H9 (cell line): ENCODE results near the gene TACR2. TPM values are rescaled to one million over a fixed set of nuclear protein-coding genes. Genes with fewer than 3 reads are reported as not detected.

Experiments used
- DNase-seq: peaks from one replicate; pipeline ENCODE4 v3.0.0-alpha.2; 2017
- H2AFZ ChIP-seq: one replicate; pipeline ENCODE4 v1.6.1; 2013; ENCODE audit warnings: mild to moderate bottlenecking, low read length, control low read depth, moderate library complexity
- H2AK5ac ChIP-seq: 2 replicates; pipeline ENCODE4 v1.6.1; 2013; ENCODE audit warnings: low read length, control low read depth, mixed read lengths; ENCODE audit not compliant: insufficient read length
- H2BK120ac ChIP-seq: one replicate; pipeline ENCODE4 v1.6.1; 2013; ENCODE audit warnings: low read depth, mild to moderate bottlenecking, low read length, control low read depth, inconsistent platforms; ENCODE audit not compliant: poor library complexity, severe bottlenecking
- H2BK12ac ChIP-seq: 2 replicates; pipeline ENCODE4 v1.6.1; 2013; ENCODE audit warnings: low read length, control low read depth, mixed read lengths, low read depth; ENCODE audit not compliant: insufficient read length
- H2BK15ac ChIP-seq: 2 replicates; pipeline ENCODE4 v1.6.1; 2013; ENCODE audit warnings: low read depth, low read length, control low read depth
- H2BK20ac ChIP-seq: one replicate; pipeline ENCODE4 v1.6.1; 2013; ENCODE audit warnings: low read depth, mild to moderate bottlenecking, low read length, control low read depth, inconsistent platforms; ENCODE audit not compliant: poor library complexity, severe bottlenecking
- H2BK5ac ChIP-seq: 2 replicates; pipeline ENCODE4 v1.6.1; 2013; ENCODE audit warnings: low read length, control low read depth, mixed read lengths; ENCODE audit not compliant: insufficient read length
- H3K14ac ChIP-seq: 2 replicates; pipeline ENCODE4 v1.6.1; 2013; ENCODE audit warnings: low read length, control low read depth; ENCODE audit not compliant: insufficient read depth
- H3K18ac ChIP-seq: 2 replicates; pipeline ENCODE4 v1.6.1; 2013; ENCODE audit warnings: low read depth, mild to moderate bottlenecking, mixed read lengths, low read length, control low read depth; ENCODE audit not compliant: insufficient read length
- H3K23ac ChIP-seq: 2 replicates; pipeline ENCODE4 v1.6.1; 2013; ENCODE audit warnings: low read length, control low read depth, mixed read lengths, low read depth; ENCODE audit not compliant: insufficient read length
- H3K23me2 ChIP-seq: 2 replicates; pipeline ENCODE4 v1.6.1; 2013; ENCODE audit warnings: low read depth, mild to moderate bottlenecking, mixed read lengths, low read length, control low read depth; ENCODE audit not compliant: insufficient read length, poor library complexity, severe bottlenecking
- H3K27ac ChIP-seq: 2 replicates; pipeline ENCODE4 v1.5.1; 2013; ENCODE audit warnings: low read length, control low read depth, mixed read lengths, low read depth; ENCODE audit not compliant: insufficient read length
- H3K27me3 ChIP-seq: 2 replicates; pipeline ENCODE4 v1.6.1; 2013; ENCODE audit warnings: low read length, control low read depth, inconsistent platforms; ENCODE audit not compliant: insufficient read depth
- H3K4ac ChIP-seq: 2 replicates; pipeline ENCODE4 v1.6.1; 2013; ENCODE audit warnings: low read depth, mild to moderate bottlenecking, control low read depth, inconsistent platforms, low read length, moderate library complexity
- H3K4me1 ChIP-seq: 2 replicates; pipeline ENCODE4 v1.6.1; 2013; ENCODE audit warnings: low read length, control low read depth, inconsistent platforms; ENCODE audit not compliant: insufficient read depth
- H3K4me2 ChIP-seq: 2 replicates; pipeline ENCODE4 v1.6.1; 2013; ENCODE audit warnings: low read length, control low read depth, mixed read lengths; ENCODE audit not compliant: insufficient read length, insufficient read depth
- H3K56ac ChIP-seq: 2 replicates; pipeline ENCODE4 v1.6.1; 2013; ENCODE audit warnings: low read depth, mild to moderate bottlenecking, mixed read lengths, low read length, control low read depth; ENCODE audit not compliant: insufficient read length
- H3K79me1 ChIP-seq: 2 replicates; pipeline ENCODE4 v1.6.1; 2013; ENCODE audit warnings: low read depth, mild to moderate bottlenecking, moderate library complexity, low read length, control low read depth, inconsistent platforms; ENCODE audit not compliant: insufficient read depth, poor library complexity, severe bottlenecking
- H3K79me2 ChIP-seq: 2 replicates; pipeline ENCODE4 v1.6.1; 2013; ENCODE audit warnings: low read length, control low read depth, inconsistent platforms; ENCODE audit not compliant: insufficient read depth
- H3K9ac ChIP-seq: 2 replicates; pipeline ENCODE4 v1.6.1; 2013; ENCODE audit warnings: low read length, control low read depth, mixed read lengths; ENCODE audit not compliant: insufficient read length; ENCODE audit errors: extremely low read depth
- H3K9me3 ChIP-seq: one replicate; pipeline ENCODE4 v1.6.1; 2013; ENCODE audit warnings: low read depth, low read length, inconsistent platforms; ENCODE audit not compliant: control insufficient read depth
- H3T11ph ChIP-seq: one replicate; pipeline ENCODE4 v1.6.1; 2013; ENCODE audit warnings: mild to moderate bottlenecking, low read length, control low read depth, inconsistent platforms
- H4K20me1 ChIP-seq: one replicate; pipeline ENCODE4 v1.6.1; 2013; ENCODE audit not compliant: control insufficient read depth, insufficient read length, insufficient read depth
- H4K5ac ChIP-seq: 2 replicates; pipeline ENCODE4 v1.6.1; 2013; ENCODE audit warnings: low read depth, mild to moderate bottlenecking, mixed read lengths, low read length, control low read depth; ENCODE audit not compliant: insufficient read length
- H4K8ac ChIP-seq: replicated peaks from 2 replicates; pipeline ENCODE4 v1.6.1; 2013; ENCODE audit warnings: low read length, control low read depth, mixed read lengths, low read depth; ENCODE audit not compliant: insufficient read length
- H4K91ac ChIP-seq: 2 replicates; pipeline ENCODE4 v1.6.1; 2013; ENCODE audit warnings: low read depth, mild to moderate bottlenecking, moderate library complexity, mixed read lengths, low read length, control low read depth; ENCODE audit not compliant: insufficient read length
- H3K27ac Mint-ChIP-seq, 3 experiments: 2 replicates in 2 of 3; 3 replicates in 1 of 3; pipeline ENCODE4 v1.8.0; 2020 to 2021; ENCODE audit warnings: mixed read lengths in 3 of 3, mild to moderate bottlenecking in 1 of 3, moderate library complexity in 1 of 3
- H3K27me3 Mint-ChIP-seq: 2 replicates; pipeline ENCODE4 v1.8.0; 2021; ENCODE audit warnings: low read depth, mild to moderate bottlenecking, moderate library complexity, mixed read lengths
- H3K36me3 Mint-ChIP-seq, 3 experiments: 2 replicates in 2 of 3; 3 replicates in 1 of 3; pipeline ENCODE4 v1.8.0; 2020 to 2021; ENCODE audit warnings: low read depth in 3 of 3, mixed read lengths in 3 of 3; ENCODE audit not compliant: insufficient read depth in 1 of 3
- H3K4me1 Mint-ChIP-seq, 2 experiments: 2 replicates each; pipeline ENCODE4 v1.8.0; 2020; ENCODE audit warnings: mixed read lengths in 2 of 2
- H3K4me3 Mint-ChIP-seq, 2 experiments: 2 replicates in 1 of 2; 3 replicates in 1 of 2; pipeline ENCODE4 v1.8.0; 2020 to 2021; ENCODE audit warnings: mild to moderate bottlenecking in 2 of 2, mixed read lengths in 2 of 2, moderate library complexity in 1 of 2
- H3K9me3 Mint-ChIP-seq, 2 experiments: 2 replicates in 1 of 2; 3 replicates in 1 of 2; pipeline ENCODE4 v1.8.0; 2020; ENCODE audit warnings: mild to moderate bottlenecking in 2 of 2, mixed read lengths in 2 of 2, moderate library complexity in 1 of 2
- CTCF ChIP-seq: fragments of 200-600 bp; sonication (generic); conservative IDR thresholded peaks from 3 replicates; pipeline ENCODE4 v1.8.0; 2021; ENCODE audit warnings: antibody characterized with exemption, mild to moderate bottlenecking
- WGBS: extraction: QIAGEN DNeasy Blood & Tissue Kit; methylation state at CpG from one replicate; pipeline ENCODE4 v1.1.7; 2013; ENCODE audit warnings: missing lambda C conversion rate, low lambda C conversion rate, mixed read lengths; ENCODE audit not compliant: insufficient read length; ENCODE audit errors: extremely low coverage; 5-methylcytosine and 5-hydroxymethylcytosine counted together
- total RNA-seq: library from RNA; stranded (reverse); gene quantifications from 2 replicates; pipeline ENCODE4 v1.2.1, GENCODE V29; 2021

The TACR2 gene
- total RNA-seq, 1 experiment from 2014 or later = not detected

- no CpG with 5 or more reads among the region's 18 CpGs for WGBS
- no peak overlapping the region for H3K9ac ChIP-seq
- no peak overlapping the region for H4K8ac ChIP-seq
- no peak overlapping the region for H3K4me3 Mint-ChIP-seq
- TF ChIP-seq CTCF = no peak
- no peak overlapping the region for H4K91ac ChIP-seq
- no peaks in the 10 kb centered on the region for H3K23me2 ChIP-seq
- H3K23ac ChIP-seq = no peak overlapping the region
- H3K27me3 Mint-ChIP-seq = peaks cover 8% of the 10 kb centered on the region
- DNase-seq = no peak
- H3K27ac Mint-ChIP-seq = no peak overlapping the region; a peak in 1 of 7 replicates
- H3K14ac ChIP-seq = no peak overlapping the region; the same call in 1 of the 2 replicates
- no peak overlapping the region for H2BK12ac ChIP-seq
- H2AK5ac ChIP-seq = no peak overlapping the region
- no peak overlapping the region for H2BK15ac ChIP-seq
- H3K18ac ChIP-seq = no peak overlapping the region
- H3K9me3 Mint-ChIP-seq = no peaks in the 10 kb centered on the region
- H3K56ac ChIP-seq = no peak overlapping the region
- H3T11ph ChIP-seq = no peak overlapping the region
- peaks cover 4% of the 10 kb centered on the region in 2 experiments; a peak in 2 of 4 replicates for H3K4me1 Mint-ChIP-seq
- no peaks in the 10 kb centered on the region for H3K4me1 ChIP-seq
- H3K4ac ChIP-seq = no peak overlapping the region
- no peaks in the 10 kb centered on the region for H3K27me3 ChIP-seq
- no peaks in the 10 kb centered on the region for H3K79me1 ChIP-seq
- H3K27ac ChIP-seq = no peak overlapping the region
- no peaks in the 10 kb centered on the region for H3K79me2 ChIP-seq
- no peak overlapping the region for H2BK20ac ChIP-seq
- no peak overlapping the region for H3K4me2 ChIP-seq
- no peaks in the 10 kb centered on the region for H3K36me3 Mint-ChIP-seq
- H2AFZ ChIP-seq = no peak overlapping the region
- no peaks in the 10 kb centered on the region for H3K9me3 ChIP-seq
- H2BK120ac ChIP-seq = no peak overlapping the region
- H4K20me1 ChIP-seq = no peaks in the 10 kb centered on the region
- no peak overlapping the region for H2BK5ac ChIP-seq
- H4K5ac ChIP-seq = no peak overlapping the region
Measured at GRCh38 chr10:69419096-69419743, 2.5 kb upstream of the TACR2 start.
